GM19452 (cell line): ENCODE data around the gene TMC8.
"Not testable (repeated sequence)": the region's sequence is repeated elsewhere in the genome, so short reads cannot be mapped to it uniquely, and the experiment has no call there.

Experiments
- ATAC-seq: cut with Tn5 transposase; IDR thresholded peaks from one replicate; pipeline ENCODE4 v1.9.1; 2021; ENCODE audit not compliant: unreplicated experiment

The TMC8 gene

GRCh38 chr17:78110363-78111015 is 20.1 kb upstream of the TMC8 start:
- ATAC-seq = no peak

DNA sequence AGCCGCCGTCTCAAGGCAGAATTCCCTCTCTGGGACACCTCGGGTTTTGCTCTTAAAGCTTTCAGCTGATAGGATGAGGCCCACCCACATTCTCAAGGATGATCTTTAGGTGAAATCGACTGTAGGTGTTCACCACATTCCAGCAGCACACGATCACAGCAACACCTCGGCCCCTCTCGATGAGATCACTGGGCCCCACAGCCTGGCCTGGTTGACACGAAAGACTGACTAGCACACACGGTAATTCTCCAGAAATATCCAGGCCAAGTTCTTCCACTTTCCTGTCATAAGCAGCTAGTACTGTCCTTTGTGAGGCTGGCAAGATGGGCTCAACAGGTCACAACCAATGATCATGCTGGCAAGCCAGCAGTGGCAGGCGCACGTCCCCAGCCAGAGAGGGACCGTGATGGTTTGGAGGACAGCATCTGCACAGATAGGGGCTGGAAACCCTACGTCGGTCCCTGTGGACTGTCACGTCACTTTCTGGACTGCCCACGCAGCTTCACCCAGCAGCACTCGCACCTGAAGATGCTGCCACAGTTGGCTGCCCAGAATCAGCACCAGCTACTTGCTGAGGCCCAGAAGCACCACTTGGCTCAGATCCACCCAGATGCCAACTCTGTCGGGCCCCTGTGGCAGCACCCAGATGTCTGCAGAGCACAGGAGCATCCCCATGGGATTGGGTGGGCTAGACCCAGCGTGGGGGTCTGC is 19.4 kb upstream of the TMC8 start:
- no peak for ATAC-seq

DNA sequence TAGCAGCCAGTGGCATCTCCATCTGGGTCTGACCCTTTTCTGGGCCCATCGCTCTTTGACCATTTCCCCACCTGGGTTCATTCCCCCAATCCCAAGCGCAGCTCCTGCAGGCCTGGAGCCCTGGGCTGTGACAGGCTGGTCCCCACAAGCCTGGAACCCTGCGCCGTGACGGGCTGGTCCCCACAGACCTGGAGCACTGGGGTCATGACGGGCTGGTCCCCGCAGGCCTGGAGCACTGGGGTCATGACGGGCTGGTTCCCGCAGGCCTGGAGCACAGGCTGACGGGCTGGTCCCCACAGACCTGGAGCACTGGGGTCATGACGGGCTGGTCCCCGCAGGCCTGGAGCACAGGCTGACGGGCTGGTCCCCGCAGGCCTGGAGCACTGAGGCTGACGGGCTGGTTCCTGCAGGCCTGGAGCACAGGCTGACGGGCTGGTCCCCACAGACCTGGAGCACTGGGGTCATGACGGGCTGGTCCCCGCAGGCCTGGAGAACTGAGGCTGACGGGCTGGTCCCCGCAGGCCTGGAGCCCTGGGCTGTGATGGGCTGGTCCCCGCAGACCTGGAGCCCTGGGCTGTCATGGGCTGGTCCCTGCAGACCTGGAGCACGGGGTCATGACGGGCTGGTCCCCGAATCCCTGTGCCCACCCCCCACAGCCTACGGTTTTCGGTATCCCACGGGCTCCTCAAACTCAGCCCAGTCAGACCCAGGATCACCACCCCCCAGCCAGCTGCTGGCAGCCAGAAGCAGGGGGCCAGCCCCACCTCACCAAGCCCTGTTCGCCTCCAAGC is 18.6 kb upstream of the TMC8 start:
- ATAC-seq = no peak

GRCh38 chr17:78112518-78113471 is 17.8 kb upstream of the TMC8 start:
- no peak for ATAC-seq

DNA sequence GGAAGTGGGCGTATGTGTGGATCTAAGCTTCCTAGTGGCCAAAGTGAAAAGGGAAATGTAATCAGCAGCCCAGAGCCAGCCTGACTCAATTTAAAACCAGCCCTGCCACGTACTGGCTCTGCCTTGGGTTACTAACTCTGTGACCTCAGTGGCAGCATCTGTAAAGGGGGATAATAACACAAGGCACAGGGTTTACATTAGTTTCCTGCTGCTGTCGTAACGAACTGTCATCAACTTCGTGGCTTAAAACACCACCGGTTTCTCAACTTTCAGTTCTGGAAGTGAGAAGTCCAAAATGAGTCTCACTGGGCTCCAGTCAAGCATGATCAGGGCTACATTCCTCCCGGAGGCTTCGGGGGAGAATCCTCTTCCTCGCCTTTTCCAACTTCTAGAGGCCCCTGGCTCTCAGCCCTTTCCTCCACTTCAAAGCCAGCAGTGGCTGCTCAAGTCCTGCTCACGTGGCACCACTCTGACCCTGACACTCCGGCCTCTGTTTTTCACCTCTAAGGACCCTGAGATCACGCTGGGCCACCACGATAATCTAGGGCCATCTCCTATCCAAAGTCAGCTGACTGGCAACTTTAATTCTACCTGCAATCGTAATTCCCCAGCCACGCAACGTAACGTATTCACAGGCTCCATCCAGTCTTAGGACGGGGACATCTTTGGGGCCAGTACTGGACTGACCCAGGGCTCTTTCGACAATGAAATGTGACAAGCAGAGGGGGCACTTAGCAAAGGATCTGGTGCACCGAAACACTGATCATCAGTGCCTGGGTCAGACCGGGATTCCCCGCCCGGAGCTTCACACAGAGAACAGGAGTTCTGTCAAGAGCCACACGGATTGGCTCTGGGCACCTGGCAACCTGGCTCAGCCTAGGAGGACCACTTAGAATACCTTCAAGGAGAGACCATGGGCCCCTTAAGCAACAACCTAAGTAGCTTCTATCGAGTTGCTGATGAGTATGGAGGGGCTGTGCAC is 16.5 kb upstream of the TMC8 start:
- no peak for ATAC-seq

DNA sequence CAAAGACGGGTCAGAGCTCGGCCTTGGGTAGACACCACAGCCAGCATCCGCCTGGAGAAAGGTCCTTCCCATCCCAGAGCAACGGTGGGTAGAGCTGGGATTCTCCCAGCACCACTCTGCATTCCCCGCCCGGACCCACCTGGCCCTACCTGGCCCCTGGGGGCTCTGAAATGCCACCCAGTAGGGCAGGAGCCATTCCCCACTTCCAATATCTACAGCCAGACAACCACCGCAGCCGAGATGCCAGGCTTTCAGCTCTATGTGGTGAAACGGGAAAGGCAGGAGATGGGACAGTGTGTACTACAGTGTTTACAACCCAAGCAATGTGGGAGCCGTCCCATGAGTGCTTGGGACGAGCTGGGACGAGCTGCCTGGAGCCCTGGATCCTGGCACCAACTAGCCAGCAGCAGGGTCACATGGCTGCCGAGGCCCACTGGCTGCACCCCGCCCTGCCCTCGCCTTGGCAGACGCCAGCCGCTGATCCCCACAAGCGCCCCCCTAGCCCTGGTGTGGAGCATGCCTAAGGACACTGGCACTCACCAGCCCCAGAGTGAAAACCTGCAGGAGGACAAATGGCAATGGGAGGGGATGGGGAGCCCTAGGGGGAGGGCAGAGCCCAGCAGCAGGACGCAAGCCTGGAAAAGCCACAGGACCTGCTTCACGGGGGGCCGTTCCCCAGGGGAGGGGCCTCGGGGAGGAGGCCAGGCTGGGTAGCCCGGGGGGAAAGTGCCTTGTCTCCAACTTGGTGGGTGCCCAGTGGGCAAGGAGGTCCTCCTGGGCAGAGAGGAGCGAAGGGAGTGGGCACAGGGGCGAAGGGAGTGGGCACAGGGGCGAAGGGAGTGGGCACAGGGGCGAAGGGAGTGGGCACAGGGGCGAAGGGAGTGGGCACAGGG is 15.5 kb upstream of the TMC8 start:
- ATAC-seq = no peak

- ATAC-seq = not testable (repeated sequence)
Observed at GRCh38 chr17:78115803-78116202, 14.8 kb upstream of the TMC8 start.

DNA sequence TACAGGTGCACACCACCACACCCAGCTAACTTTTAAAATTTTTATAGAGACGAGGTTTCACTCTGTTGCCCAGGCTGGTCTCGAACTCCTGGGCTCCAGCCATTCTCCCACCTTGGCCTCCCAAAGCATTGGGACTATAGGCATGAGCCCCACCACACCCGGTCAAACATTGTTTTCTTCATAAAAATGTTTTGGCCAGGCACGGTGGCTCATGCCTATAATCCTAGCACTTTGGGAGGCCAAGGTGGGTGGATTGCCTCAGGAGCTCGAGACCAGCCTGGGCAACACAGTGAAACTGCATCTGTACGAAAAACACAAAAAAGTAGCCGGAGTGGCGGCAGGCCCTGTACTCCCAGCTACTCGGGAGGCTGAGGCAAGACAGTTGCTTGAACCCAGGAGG is 14.2 kb upstream of the TMC8 start:
- ATAC-seq = no peak

GRCh38 chr17:78117027-78117981 is 13.3 kb upstream of the TMC8 start:
- no peak for ATAC-seq

- no peak for ATAC-seq
Observed at GRCh38 chr17:78118801-78119241, 11.8 kb upstream of the TMC8 start.

GRCh38 chr17:78120537-78120936 is 10.0 kb upstream of the TMC8 start:
- ATAC-seq = no peak

GRCh38 chr17:78120971-78121800 is 9.4 kb upstream of the TMC8 start:
- no peak for ATAC-seq

DNA sequence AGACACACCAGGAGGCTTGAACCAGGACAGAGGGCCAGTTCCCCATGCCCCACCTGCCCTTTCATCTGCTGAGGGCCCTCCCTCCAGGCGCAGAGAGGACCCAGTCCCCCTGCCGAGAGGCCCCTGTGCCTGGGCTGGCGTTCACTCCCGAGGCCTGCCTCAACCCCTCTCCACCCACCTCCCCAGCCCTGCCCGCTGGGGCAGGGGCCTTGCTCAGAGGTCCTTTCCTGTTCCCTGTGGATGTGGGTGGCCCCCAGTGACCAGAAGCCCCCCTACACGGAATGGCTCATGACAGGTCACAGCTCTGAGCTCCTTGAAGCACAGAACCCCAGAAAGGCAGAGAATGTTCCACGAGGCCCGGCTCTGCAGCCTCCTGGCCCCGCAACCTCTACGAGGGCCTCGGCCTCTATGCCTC is 8.8 kb upstream of the TMC8 start:
- ATAC-seq = no peak

GRCh38 chr17:78122216-78122930 is 8.2 kb upstream of the TMC8 start:
- ATAC-seq = no peak

DNA sequence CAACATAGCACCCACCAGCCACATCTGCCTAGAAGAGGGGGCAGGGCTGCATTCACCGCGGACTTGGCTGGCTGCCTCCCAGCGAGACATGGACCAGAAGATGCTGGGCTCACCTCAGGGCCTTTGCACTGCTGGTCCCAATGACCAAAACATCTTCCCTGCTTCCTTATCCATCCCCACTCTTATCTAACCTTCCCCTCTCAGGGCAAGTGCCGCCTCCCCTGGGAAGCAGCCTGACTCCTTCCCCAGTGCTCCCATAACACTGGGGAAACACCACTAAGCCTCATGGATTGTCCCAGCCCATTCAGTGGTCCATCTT is 7.7 kb upstream of the TMC8 start:
- no peak for ATAC-seq

GRCh38 chr17:78123258-78123929 is 7.2 kb upstream of the TMC8 start:
- ATAC-seq = no peak
